GM12873 (cell line): ENCODE results near the gene HES1.

Experiments
- CTCF ChIP-seq: IDR thresholded peaks from 2 replicates; pipeline ENCODE4 v1.5.1; 2012; ENCODE audit warnings: low read depth, mild to moderate bottlenecking, moderate library complexity, low read length, control low read depth; ENCODE audit not compliant: insufficient read depth; ENCODE audit errors: missing control alignments

Gene HES1

GRCh38 chr3:194137506-194138474, 1.8 kb downstream of the HES1 start:
- peak; percentile 60 for TF ChIP-seq CTCF

- no peak for TF ChIP-seq CTCF
Observed at GRCh38 chr3:194138732-194139070, 2.8 kb downstream of the HES1 start.

- TF ChIP-seq CTCF, result no peak
Observed at GRCh38 chr3:194139071-194139813, 3.3 kb downstream of the HES1 start.

GRCh38 chr3:194139814-194140391, 4.0 kb downstream of the HES1 start:
- no peak for TF ChIP-seq CTCF

GRCh38 chr3:194140520-194141414, 4.8 kb downstream of the HES1 start:
- no peak for TF ChIP-seq CTCF

- TF ChIP-seq CTCF, result no peak
Observed at GRCh38 chr3:194141415-194142155, 5.6 kb downstream of the HES1 start.
